IPS-NIHi11 (cell line): ENCODE data around the gene SERPINA12.

Experiments used
- DNase-seq: peaks from one replicate; pipeline ENCODE4 v3.0.0; 2012; ENCODE audit warnings: mixed read lengths, low spot score

The SERPINA12 gene

GRCh38 chr14:94464290-94464689 is 45.0 kb downstream of the SERPINA12 start:
- DNase-seq, result no peak

DNA sequence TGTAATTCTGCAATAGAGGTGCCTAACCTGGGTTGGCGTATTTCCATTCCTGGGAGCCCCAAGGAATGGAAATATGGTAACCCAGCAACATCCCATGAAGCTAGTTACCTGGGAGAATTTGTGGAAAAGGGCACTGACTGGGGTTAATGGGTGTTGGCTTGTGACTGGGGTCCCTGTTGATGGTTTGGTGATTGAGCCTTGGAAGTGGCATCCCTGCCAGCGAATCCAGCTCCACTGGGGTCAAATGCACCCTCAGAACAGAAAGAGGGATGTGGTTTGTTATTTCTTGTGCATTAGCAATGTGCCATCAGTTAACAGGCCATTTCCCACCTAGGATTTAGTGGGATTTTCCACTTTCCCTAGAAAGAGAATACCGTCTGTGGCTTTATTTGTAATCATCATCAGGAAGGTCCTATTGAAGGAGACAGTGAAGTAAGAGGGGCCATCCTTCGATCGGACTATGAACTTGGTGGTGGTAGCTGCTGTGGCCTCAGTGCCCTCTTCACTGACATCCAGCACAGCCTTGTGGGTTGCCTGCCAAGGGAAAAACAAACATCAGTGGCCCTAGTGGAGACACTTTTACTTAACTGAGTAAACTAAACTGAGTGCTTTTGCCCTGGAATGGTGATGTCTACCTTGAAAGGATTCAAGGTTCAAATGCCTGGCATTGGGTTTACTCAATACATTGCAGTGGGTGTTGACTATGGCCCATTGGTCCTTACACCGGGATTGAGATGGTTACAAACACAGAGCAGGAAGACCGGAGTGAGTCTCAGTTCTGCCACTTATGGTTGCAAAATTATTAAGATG is 46.3 kb downstream of the SERPINA12 start:
- no peak for DNase-seq

GRCh38 chr14:94462219-94462551 is 47.1 kb downstream of the SERPINA12 start:
- DNase-seq, result no peak

DNA sequence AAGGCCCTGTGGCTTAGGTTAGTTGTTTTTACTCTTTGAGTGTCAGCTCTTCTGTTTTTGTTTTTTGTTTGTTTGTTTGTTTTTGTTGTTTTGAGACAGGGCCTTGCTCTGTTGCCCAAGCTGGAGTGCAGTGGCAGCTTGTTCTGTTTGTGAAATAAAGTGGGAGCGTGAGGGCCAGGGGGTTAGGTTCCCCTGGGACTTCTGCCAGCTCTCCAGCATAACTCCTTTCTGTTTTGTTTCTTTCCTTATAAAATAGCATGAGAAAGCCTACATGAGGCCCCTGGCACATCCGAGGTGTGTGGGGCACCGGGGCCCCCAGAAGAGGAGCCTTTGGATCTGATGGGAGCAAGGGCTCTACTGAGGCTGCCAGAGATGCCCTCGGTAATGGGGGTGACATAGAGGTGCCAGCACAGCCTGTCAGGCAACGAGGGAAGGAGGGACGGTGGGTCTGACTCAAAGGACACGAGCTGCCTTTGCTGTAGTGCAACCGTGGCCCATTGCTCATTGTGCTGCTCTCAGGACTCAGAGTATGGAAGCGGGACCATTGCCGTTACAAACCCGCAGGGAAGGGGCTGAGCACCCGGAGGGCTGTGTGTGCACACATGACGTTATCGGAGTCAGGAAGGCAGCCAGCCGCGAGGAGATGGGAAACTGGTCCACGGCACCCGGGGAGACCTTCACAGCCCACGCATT is 47.6 kb downstream of the SERPINA12 start:
- DNase-seq, result no peak

DNA sequence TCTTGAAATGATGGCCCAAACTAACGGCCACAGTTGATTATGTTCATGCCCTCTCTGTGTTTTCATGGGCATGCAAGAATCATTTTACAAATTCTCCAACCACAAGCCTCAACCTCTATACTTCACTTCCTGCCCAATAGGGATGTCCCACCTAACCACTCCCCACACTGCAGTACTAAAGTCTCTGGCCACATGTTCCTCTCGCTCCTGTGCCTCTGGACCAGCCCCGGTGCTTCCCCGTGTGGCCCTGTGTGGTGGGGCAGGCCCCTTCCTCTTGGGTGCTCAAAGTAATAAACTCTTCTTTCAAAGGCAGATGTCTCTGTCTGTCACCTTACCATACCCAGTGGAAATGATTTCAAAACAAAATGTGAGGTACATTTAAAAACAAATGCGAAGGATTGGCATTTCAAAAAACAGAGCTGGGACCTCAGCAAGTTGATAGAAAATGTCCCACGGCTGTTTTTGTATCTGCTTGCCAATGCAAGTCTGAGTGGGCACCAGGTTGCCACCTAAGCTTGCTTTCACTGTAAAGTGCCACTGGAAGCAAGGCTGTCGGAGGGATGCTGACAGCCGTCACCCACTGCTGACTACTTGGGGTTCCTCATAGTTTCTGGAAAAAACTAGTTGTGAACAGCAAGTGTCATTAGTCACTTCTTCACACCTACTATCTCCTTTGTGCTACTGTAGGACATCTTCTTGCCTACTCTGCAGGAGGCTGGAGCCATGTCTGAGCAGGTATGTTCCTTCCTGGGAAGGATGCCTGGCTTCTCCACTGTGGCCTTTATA is 48.4 kb downstream of the SERPINA12 start:
- DNase-seq, result no peak

DNA sequence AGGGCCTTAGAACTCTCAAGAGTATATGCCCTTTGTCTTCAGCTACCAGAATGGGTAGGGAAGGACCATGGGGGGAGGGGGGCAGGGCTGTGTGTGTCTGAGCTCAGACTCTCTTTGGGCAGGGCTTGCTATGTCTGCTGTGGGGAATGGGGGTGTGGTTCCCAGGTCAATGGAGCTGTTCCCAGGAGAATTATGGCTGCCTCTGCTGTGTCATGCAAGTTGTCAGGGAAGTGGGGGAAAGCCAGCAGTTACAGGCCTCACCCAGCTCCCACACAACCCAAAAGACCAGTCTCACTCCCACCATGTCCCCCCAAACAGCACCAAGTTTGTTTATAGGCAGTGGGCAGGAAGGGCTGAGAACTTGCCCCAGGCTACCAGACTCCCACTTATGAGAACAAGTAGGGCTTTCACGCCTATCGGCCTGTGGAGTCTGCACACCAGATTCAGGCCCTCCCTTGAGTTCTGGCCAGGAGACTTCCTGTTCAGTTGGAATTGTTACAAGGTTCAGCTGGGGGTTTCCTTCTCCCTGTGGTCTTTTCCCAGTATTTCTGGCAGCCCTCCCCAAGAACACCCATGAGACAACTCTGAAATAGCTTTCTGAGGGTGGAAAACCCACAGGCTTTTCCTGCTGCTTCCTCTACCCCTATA is 50.6 kb downstream of the SERPINA12 start:
- no peak for DNase-seq

DNA sequence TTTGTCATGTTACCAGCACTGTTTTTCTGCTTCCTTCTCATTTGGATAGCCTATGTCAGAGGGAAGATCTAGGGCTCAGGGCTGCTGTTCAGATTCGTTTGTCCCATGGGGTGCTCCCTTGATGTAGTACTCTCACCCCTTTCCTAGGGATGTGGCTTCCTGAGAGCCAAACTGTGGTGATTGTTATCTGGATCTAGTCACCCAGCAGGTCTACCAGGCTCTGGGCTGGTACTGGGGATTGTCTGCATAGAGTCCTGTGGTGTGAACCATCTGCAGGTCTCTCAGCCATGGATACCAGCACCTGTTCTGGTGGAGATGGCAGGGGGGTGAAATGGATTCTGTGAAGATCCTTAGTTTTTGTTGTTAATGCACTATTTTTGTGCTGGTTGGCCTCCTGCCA is 51.2 kb downstream of the SERPINA12 start:
- no peak for DNase-seq

DNA sequence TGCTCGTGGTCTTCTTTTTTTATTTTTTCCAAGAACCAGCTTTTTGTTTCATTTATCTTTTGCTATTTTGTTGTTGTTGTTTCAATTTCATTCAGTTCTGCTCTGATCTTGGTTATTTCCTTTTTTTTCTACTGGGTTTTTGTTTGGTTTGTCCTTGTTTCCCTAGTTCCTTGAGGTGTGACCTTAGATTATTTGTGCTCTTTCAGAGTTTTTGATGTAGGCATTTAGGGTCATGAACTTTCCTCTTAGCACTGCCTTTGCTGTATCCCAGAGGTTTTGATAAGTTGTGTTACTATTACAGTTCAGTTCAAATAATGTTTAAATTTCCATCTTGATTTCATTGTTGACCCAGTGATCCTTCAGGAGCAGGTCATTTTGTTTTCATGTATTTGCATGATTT is 53.3 kb downstream of the SERPINA12 start:
- no peak for DNase-seq

GRCh38 chr14:94451826-94452225 is 57.4 kb downstream of the SERPINA12 start:
- no peak for DNase-seq

DNA sequence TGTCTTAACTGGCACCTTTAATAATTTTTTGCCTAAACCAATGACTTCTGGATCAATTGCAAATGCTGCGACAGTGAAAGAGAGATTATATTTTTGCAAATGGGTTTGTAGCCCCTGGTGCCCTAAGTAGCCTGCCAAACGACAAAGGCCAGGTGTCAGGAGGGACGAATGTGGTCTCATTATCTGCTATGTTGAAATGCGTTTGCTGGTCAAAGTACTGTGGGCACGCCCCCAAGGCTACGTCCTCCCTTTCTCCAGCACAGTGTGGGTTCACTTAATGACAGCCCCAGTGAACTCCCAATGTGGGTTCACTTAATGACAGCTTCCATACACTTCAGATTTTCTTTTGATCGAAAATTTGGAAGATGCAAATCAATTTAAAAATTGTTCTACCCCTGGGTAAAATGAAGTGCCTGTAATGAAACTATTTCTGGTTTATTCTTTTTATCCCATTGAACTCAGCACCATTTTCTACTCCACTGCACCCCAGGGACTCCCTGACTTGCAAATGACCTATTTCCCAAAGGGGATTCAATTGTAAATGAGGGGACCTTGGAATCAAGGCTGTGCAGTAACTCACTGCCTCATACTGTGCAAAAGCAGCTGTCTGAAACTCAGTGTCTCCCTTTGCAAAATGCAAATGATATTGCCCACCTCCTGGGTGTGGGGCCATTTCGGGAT is 58.0 kb downstream of the SERPINA12 start:
- peak; percentile 55 for DNase-seq

GRCh38 chr14:94450722-94451090 is 58.6 kb downstream of the SERPINA12 start:
- DNase-seq, result no peak

DNA sequence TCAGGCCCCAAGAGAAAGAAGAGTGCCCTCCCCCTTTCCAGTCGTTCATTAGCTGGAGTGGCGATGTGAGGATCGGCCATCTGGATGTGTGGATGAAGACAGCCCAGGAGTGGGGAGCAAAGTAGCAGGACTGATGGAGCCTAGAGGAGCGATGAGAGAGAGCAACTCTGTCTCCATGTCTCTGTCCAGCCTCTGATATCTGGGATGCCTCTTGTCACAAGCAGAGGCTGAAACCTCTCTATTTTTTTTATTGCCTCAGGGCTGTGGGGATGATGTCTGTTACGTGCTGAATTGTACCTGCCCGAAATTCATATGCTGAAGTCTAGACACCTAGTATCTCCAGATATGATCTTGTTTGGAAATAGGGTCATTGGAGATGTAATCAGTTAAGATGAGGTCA is 59.3 kb downstream of the SERPINA12 start:
- DNase-seq, result no peak

GRCh38 chr14:94448071-94448808 is 61.0 kb downstream of the SERPINA12 start:
- no peak for DNase-seq

GRCh38 chr14:94447206-94447605 is 62.1 kb downstream of the SERPINA12 start:
- no peak for DNase-seq

GRCh38 chr14:94446126-94446525 is 63.1 kb downstream of the SERPINA12 start:
- DNase-seq, result no peak

DNA sequence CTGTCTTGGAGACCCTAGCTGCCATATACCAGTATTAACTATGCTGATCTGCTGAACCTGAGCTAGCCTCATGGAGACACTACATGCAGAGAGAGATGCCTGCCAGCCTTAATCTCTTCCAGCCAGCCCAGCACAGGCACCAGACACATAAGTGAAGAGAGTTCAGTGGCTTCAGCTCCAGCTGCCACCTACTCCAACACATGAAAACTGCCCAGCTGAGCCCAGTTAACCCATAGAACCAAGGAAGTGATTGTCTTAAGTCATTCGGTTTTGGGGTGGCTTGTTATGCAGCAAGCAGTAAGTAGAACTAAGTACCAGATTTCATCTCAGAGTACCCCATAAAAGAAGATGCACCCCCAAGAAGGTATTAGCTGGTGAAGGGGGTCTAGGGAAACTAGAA is 64.3 kb downstream of the SERPINA12 start:
- DNase-seq, result no peak

DNA sequence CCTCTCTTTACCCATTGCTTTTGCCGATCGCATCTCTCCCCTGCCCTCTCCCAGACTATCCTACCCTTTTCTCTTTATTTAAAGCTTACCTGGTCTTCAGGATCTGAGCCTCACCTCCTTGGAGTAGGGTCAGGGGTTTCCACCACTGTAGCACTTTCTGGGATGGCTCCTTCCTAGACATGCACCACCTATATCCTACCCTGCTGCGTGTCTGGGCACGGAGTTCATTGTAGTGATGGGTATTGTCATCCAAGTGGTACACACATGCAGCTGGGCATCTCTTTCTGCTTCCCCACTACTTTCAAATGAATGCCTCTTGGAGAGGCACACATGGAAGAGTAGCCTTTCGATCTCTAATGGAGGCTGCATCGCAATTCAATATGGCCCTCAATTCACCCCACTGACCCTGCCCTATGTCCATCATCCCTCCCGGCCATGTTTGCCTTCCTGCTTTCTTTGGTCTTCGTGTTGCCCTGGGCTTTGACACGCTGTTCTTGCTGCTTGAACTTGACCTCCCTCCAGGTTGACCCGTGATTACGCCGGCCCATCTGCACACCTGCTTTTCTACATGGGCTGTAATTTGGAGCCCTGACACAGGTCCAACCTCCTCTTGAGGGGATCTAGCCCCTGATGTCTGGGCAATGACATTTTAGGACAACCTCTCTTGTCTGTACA is 67.6 kb downstream of the SERPINA12 start:
- no peak for DNase-seq

DNA sequence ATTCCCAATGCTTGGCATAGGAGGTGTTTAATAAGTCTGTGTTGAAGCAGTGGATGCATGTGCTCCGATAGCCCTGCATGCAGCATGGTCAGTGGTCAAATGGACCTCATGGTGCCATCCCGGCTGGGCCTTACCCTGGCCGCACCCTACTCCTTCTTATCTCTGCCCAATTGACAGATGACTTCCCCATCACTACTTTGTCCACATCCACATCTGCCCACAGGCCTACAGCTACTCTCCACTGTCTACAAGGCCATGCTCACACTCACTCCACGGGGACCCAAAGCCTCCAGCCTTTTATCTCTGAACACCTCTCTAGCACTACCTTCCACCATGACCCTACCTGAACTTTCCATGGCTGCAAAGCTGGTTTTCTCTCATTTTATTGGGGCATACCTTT is 68.1 kb downstream of the SERPINA12 start:
- DNase-seq, result no peak

DNA sequence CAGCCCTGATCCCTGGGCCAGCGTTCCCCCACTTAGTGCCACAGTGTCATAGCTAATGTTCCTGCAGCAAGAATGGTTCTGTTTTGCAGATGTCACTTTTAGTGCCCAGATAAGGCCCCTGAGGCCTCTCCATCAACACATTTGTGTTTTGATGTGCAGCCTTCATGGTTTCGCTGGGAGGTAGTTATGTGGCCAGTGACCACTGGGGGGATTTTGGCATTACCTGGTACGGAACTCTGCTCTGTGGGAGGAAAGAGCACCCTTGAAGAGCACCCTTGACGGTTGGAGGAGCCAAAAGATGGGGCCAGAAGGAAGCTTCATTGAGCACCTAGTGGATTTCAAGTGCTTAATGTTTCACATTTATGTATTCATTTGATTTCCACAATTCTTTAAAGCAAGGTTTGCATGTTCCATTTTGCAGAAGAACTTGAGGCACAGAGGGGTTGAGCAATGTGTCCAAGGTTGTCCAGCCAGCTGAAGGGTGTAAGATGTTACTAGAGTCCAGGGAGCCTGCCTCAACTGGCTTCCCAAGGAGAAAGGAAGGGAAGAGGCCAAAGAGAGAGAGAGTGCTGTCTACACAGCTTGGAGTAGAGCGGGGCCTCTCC is 69.7 kb downstream of the SERPINA12 start:
- no peak for DNase-seq
